ENCODE results near the gene DYNC1I1. TPM values are rescaled to one million over a fixed set of nuclear protein-coding genes. Genes with fewer than 3 reads are reported as not detected.

Gene DYNC1I1
- total and polyA plus RNA-seq, 2 of the 4 experiments (the other 2 are of a cell fraction): under 0.01 to 0.15 TPM

GRCh38 chr7:95980706-95981105 is 208.4 kb downstream of the DYNC1I1 start:
- no peak overlapping the region for H2BK20ac ChIP-seq (ENCODE audit: low read depth, low read length)
- no peak overlapping the region for H3K4ac ChIP-seq (ENCODE audit: low read depth, low read length)
- H3K4me2 ChIP-seq (ENCODE audit: low read depth, low read length): no peak overlapping the region
- DNase-seq (no peak), ATAC-seq (ENCODE audit: low read depth) (no peak)
- H3K18ac ChIP-seq (ENCODE audit: low read depth, low read length): no peak overlapping the region
- in situ Hi-C loops (cut with MboI; ENCODE audit: low sequenced_read_pairs): no loop called here
- H2AFZ ChIP-seq (replicated peaks; ENCODE audit: low read length, poor library complexity): no peak overlapping the region
- CTCF ChIA-PET: no interaction called here
- TF ChIP-seq, protein P1, sequence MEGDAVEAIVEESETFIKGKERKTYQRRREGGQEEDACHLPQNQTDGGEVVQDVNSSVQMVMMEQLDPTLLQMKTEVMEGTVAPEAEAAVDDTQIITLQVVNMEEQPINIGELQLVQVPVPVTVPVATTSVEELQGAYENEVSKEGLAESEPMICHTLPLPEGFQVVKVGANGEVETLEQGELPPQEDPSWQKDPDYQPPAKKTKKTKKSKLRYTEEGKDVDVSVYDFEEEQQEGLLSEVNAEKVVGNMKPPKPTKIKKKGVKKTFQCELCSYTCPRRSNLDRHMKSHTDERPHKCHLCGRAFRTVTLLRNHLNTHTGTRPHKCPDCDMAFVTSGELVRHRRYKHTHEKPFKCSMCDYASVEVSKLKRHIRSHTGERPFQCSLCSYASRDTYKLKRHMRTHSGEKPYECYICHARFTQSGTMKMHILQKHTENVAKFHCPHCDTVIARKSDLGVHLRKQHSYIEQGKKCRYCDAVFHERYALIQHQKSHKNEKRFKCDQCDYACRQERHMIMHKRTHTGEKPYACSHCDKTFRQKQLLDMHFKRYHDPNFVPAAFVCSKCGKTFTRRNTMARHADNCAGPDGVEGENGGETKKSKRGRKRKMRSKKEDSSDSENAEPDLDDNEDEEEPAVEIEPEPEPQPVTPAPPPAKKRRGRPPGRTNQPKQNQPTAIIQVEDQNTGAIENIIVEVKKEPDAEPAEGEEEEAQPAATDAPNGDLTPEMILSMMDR (conservative IDR thresholded peaks at IDR 0.05; ENCODE audit: low read depth, low read length): no peak
- TF ChIP-seq CHD1 (IDR thresholded peaks at IDR 0.05; ENCODE audit: low read depth, low read length) (no peak), RFX5 (IDR thresholded peaks at IDR 0.05; ENCODE audit: low read depth, low read length) (no peak), RCOR1 (IDR thresholded peaks at IDR 0.05; ENCODE audit: insufficient replicate concordance, low read length) (no peak), POLR2A (IDR thresholded peaks at IDR 0.05; ENCODE audit: low read depth, low read length) (no peak), BHLHE40 (IDR thresholded peaks at IDR 0.05; ENCODE audit: low read depth, low read length) (no peak), CEBPB (IDR thresholded peaks at IDR 0.05; ENCODE audit: low read depth, low read length) (no peak), ELK1 (IDR thresholded peaks at IDR 0.05; ENCODE audit: borderline replicate concordance, low read depth, low read length) (no peak), SMC3 (IDR thresholded peaks at IDR 0.05; ENCODE audit: low read depth, low read length) (no peak), FOS (IDR thresholded peaks at IDR 0.05; ENCODE audit: low read depth, low read length) (no peak), MXI1 (IDR thresholded peaks at IDR 0.05; ENCODE audit: borderline replicate concordance, low read depth, low read length) (no peak), RAD21 (IDR thresholded peaks at IDR 0.05; ENCODE audit: low read length) (no peak)
- TF ChIP-seq, protein P2, sequence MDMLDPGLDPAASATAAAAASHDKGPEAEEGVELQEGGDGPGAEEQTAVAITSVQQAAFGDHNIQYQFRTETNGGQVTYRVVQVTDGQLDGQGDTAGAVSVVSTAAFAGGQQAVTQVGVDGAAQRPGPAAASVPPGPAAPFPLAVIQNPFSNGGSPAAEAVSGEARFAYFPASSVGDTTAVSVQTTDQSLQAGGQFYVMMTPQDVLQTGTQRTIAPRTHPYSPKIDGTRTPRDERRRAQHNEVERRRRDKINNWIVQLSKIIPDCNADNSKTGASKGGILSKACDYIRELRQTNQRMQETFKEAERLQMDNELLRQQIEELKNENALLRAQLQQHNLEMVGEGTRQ (IDR thresholded peaks at IDR 0.05; ENCODE audit: low read depth, low read length): no peak
- dilution Hi-C loops (cut with HindIII; ENCODE audit: low sequenced_read_pairs, unreplicated experiment): no loop called here
- H3K4me3 ChIP-seq (ENCODE audit: insufficient read depth, low read depth, low read length): no peak overlapping the region
- H3K14ac ChIP-seq (replicated peaks; ENCODE audit: low read depth, low read length): no peak overlapping the region
- H3K27me3 ChIP-seq (ENCODE audit: control insufficient read depth, insufficient read depth, low read length): no peaks in the 10 kb centered on the region
- H2BK120ac ChIP-seq (ENCODE audit: low read depth, low read length): no peak overlapping the region
- H2BK5ac ChIP-seq (ENCODE audit: low read depth, low read length, poor library complexity, severe bottlenecking): no peak overlapping the region
- no peak overlapping the region for H4K5ac ChIP-seq (ENCODE audit: low read depth, low read length)
- H3K79me1 ChIP-seq (ENCODE audit: low read depth in 1 of 2, low read length in 2 of 2): no peaks in the 10 kb centered on the region
- H3K27ac ChIP-seq (ENCODE audit: insufficient read depth, low read length): no peak overlapping the region
- no peak overlapping the region for H4K91ac ChIP-seq (ENCODE audit: insufficient read depth, low read depth, low read length)
- BruUV-seq (replicated peaks): no TSS peak
- H3K56ac ChIP-seq (ENCODE audit: extremely low read depth, insufficient read depth, low read length): no peak overlapping the region
- H4K20me1 ChIP-seq (ENCODE audit: insufficient read depth, low read length): no peaks in the 10 kb centered on the region
- H3K4me1 ChIP-seq (ENCODE audit: control insufficient read depth, insufficient read depth, low read length): no peaks in the 10 kb centered on the region
- H4K8ac ChIP-seq (ENCODE audit: low read depth in 2 of 2, low read length in 2 of 2): no peak overlapping the region
- H2AK9ac ChIP-seq (replicated peaks; ENCODE audit: low read depth, low read length, poor library complexity): no peak overlapping the region
- H3K9me1 ChIP-seq (ENCODE audit: insufficient read depth, low read length): no peaks in the 10 kb centered on the region
- no peaks in the 10 kb centered on the region for H3K9me3 ChIP-seq (ENCODE audit: control insufficient read depth, insufficient read depth, low read length)
- no peaks in the 10 kb centered on the region for H3K36me3 ChIP-seq (ENCODE audit: control insufficient read depth, insufficient read depth, low read length)
- H2BK15ac ChIP-seq (ENCODE audit: low read depth, low read length): no peak overlapping the region
- WGBS, 2 experiments (ENCODE audit: extremely low coverage in 2 of 2, insufficient read length in 1 of 2): no CpG with 5 or more reads among the region's 1 CpG
- H2AK5ac ChIP-seq (ENCODE audit: low read depth, low read length): no peak overlapping the region
- intact Hi-C loops (cut with micrococcal nuclease): no loop called here
- no peak overlapping the region for H3K23ac ChIP-seq (ENCODE audit: low read depth, low read length)
- no peak overlapping the region for H3K9ac ChIP-seq (ENCODE audit: low read depth, low read length)
- POLR2A ChIA-PET (ENCODE audit: unreplicated experiment): no interaction called here
